ENCODE measurements around the gene HNRNPUL1. TPM values are rescaled to one million over a fixed set of nuclear protein-coding genes. Genes with fewer than 3 reads are reported as not detected.

The HNRNPUL1 gene
- total RNA-seq, 1 experiment from 2014 or later, result 201 TPM

DNA sequence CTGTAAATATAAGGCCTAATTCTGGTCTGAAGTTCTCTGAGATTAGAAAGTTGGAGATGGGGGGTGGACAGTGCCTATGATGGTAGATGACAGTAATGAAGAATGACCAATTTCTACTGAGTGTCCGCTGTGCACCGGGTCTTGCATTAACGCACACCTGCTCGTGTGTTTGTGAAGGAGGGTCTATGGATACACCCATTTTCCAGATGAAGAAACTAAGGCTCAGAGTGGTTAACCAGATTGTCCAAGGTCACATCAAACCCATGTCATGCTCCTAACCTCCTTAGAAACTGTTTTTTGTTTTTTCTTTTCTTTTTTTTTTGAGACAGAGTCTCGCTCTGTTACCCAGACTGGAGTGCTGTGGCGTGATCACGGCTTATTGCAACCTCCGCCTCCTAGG lies 31.5 kb upstream of the HNRNPUL1 start:
- intact Hi-C loops (cut with micrococcal nuclease), result no loop called here
- H3K27ac ChIP-seq (ENCODE audit: low read depth, low read length), result no peak overlapping the region
- TF ChIP-seq POLR2A (IDR thresholded peaks at IDR 0.05; ENCODE audit: borderline replicate concordance, extremely low read depth, insufficient read depth, insufficient read length), result no peak
- TF ChIP-seq ZFX (IDR thresholded peaks at IDR 0.05), result no peak
- TF ChIP-seq EGR1 (IDR thresholded peaks at IDR 0.05; ENCODE audit: low read depth), result no peak
- TF ChIP-seq, protein P1, sequence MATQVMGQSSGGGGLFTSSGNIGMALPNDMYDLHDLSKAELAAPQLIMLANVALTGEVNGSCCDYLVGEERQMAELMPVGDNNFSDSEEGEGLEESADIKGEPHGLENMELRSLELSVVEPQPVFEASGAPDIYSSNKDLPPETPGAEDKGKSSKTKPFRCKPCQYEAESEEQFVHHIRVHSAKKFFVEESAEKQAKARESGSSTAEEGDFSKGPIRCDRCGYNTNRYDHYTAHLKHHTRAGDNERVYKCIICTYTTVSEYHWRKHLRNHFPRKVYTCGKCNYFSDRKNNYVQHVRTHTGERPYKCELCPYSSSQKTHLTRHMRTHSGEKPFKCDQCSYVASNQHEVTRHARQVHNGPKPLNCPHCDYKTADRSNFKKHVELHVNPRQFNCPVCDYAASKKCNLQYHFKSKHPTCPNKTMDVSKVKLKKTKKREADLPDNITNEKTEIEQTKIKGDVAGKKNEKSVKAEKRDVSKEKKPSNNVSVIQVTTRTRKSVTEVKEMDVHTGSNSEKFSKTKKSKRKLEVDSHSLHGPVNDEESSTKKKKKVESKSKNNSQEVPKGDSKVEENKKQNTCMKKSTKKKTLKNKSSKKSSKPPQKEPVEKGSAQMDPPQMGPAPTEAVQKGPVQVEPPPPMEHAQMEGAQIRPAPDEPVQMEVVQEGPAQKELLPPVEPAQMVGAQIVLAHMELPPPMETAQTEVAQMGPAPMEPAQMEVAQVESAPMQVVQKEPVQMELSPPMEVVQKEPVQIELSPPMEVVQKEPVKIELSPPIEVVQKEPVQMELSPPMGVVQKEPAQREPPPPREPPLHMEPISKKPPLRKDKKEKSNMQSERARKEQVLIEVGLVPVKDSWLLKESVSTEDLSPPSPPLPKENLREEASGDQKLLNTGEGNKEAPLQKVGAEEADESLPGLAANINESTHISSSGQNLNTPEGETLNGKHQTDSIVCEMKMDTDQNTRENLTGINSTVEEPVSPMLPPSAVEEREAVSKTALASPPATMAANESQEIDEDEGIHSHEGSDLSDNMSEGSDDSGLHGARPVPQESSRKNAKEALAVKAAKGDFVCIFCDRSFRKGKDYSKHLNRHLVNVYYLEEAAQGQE (IDR thresholded peaks at IDR 0.05; ENCODE audit: low read depth), result no peak
- TF ChIP-seq POLR2AphosphoS5 (IDR thresholded peaks at IDR 0.05; ENCODE audit: low read depth, low read length), result no peak
- no TSS peak for BruUV-seq (replicated peaks)
- no peaks in the 10 kb centered on the region for H3K9me2 ChIP-seq (ENCODE audit: insufficient read depth)
- no peaks in the 10 kb centered on the region for H3K27me3 ChIP-seq (ENCODE audit: insufficient read depth, low read length)
- CTCF ChIA-PET, result no interaction called here
- H3K4me1 ChIP-seq (ENCODE audit: control insufficient read depth in 1 of 2, insufficient read depth in 2 of 2, low read length in 2 of 2), result peaks cover 17 to 28% of the 10 kb centered on the region in 2 experiments
- RAD21 ChIA-PET (ENCODE audit: low non-redundant PET in 1 of 2, low total read pairs in 2 of 2, uncharacterized antibody in 2 of 2, unreplicated experiment in 2 of 2), result no interaction called here
- H2AFZ ChIP-seq (ENCODE audit: low read depth, low read length, poor library complexity, severe bottlenecking), result no peak overlapping the region
- peaks cover 0 to 27% of the 10 kb centered on the region in 2 experiments; a peak in 2 of 4 replicates for H3K36me3 ChIP-seq (ENCODE audit: control insufficient read depth in 1 of 2, insufficient read depth in 2 of 2, low read length in 2 of 2)
- no peak overlapping the region for H3K4me3 ChIP-seq (replicated peaks in 1 of 2; ENCODE audit: low read depth in 1 of 2, low read length in 2 of 2)
- no peaks in the 10 kb centered on the region for H4K20me1 ChIP-seq (ENCODE audit: insufficient read depth)
- H3K9ac ChIP-seq (ENCODE audit: low read length), result no peak overlapping the region
- no peak overlapping the region for H3K4me2 ChIP-seq (ENCODE audit: low read length)
- H3K9me3 ChIP-seq (ENCODE audit: control insufficient read depth in 1 of 2, insufficient read depth in 1 of 2, low read depth in 1 of 2, low read length in 2 of 2), result no peaks in the 10 kb centered on the region
- POLR2A ChIA-PET, result interaction anchor here (0.9 kb wide), 1 partner anchor 28 kb away, joined by 4 read pairs; no protein-coding TSS in a partner anchor
- no peak for ATAC-seq
- DNase-seq (ENCODE audit: low read depth, low spot score), result no peak
- no peaks in the 10 kb centered on the region for H3K79me2 ChIP-seq (ENCODE audit: insufficient read depth, low read length)

DNA sequence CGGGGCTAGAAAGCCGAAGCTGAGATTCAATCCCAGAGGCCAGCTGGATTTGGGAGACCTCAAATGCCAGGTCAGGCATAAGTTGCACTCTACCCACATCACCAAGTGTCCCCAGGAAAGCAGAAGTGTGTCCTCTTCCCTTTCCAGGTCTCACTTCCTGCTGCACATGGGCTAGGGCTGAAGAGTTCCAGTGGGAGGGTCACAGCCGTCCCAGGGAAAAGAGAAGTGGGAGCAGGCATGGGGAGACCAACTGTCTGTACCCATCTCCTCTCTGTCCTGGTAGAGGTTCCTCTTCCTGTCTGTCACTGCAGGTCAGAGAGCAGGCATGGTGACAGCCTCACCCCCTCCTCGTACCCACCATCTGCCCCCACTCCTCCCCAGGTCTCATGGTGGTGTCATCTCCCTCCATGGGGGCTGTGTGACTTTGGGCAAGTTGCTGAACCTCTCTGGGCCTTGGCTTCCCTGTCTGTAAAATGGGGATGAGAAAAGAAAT lies 30.4 kb upstream of the HNRNPUL1 start:
- peaks cover 8 to 17% of the 10 kb centered on the region in 2 experiments for H3K4me1 ChIP-seq (ENCODE audit: control insufficient read depth in 1 of 2, insufficient read depth in 2 of 2, low read length in 2 of 2)
- no TSS peak for BruUV-seq (replicated peaks)
- no peak for ATAC-seq
- CTCF ChIA-PET, result no interaction called here
- no peaks in the 10 kb centered on the region for H3K27me3 ChIP-seq (ENCODE audit: insufficient read depth, low read length)
- H2AFZ ChIP-seq (ENCODE audit: low read depth, low read length, poor library complexity, severe bottlenecking), result no peak overlapping the region
- no peak overlapping the region for H3K4me3 ChIP-seq (replicated peaks in 1 of 2; ENCODE audit: low read depth in 1 of 2, low read length in 2 of 2)
- no peaks in the 10 kb centered on the region for H3K9me2 ChIP-seq (ENCODE audit: insufficient read depth)
- no peak overlapping the region for H3K9ac ChIP-seq (ENCODE audit: low read length)
- no peaks in the 10 kb centered on the region for H3K9me3 ChIP-seq (ENCODE audit: control insufficient read depth in 1 of 2, insufficient read depth in 1 of 2, low read depth in 1 of 2, low read length in 2 of 2)
- H3K36me3 ChIP-seq (ENCODE audit: control insufficient read depth in 1 of 2, insufficient read depth in 2 of 2, low read length in 2 of 2), result peaks cover 0 to 25% of the 10 kb centered on the region in 2 experiments; a peak in 2 of 4 replicates
- intact Hi-C loops (cut with micrococcal nuclease), result no loop called here
- H3K4me2 ChIP-seq (ENCODE audit: low read length), result no peak overlapping the region
- POLR2A ChIA-PET, result no interaction called here
- no peak overlapping the region for H3K27ac ChIP-seq (ENCODE audit: low read depth, low read length)
- no peak for DNase-seq (ENCODE audit: low read depth, low spot score)
- H3K79me2 ChIP-seq (ENCODE audit: insufficient read depth, low read length), result no peaks in the 10 kb centered on the region
- no peaks in the 10 kb centered on the region for H4K20me1 ChIP-seq (ENCODE audit: insufficient read depth)
- RAD21 ChIA-PET (ENCODE audit: low non-redundant PET in 1 of 2, low total read pairs in 2 of 2, uncharacterized antibody in 2 of 2, unreplicated experiment in 2 of 2), result no interaction called here
- TF ChIP-seq POLR2A (IDR thresholded peaks at IDR 0.05; ENCODE audit: borderline replicate concordance, extremely low read depth, insufficient read depth, insufficient read length), result no peak
- TF ChIP-seq, protein P2, sequence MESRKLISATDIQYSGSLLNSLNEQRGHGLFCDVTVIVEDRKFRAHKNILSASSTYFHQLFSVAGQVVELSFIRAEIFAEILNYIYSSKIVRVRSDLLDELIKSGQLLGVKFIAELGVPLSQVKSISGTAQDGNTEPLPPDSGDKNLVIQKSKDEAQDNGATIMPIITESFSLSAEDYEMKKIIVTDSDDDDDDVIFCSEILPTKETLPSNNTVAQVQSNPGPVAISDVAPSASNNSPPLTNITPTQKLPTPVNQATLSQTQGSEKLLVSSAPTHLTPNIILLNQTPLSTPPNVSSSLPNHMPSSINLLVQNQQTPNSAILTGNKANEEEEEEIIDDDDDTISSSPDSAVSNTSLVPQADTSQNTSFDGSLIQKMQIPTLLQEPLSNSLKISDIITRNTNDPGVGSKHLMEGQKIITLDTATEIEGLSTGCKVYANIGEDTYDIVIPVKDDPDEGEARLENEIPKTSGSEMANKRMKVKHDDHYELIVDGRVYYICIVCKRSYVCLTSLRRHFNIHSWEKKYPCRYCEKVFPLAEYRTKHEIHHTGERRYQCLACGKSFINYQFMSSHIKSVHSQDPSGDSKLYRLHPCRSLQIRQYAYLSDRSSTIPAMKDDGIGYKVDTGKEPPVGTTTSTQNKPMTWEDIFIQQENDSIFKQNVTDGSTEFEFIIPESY (IDR thresholded peaks at IDR 0.05; ENCODE audit: extremely low read depth, insufficient replicate concordance, low read length), result no peak
- TF ChIP-seq, protein P1 (IDR thresholded peaks at IDR 0.05; ENCODE audit: low read depth), result no peak
- no peak for TF ChIP-seq ELF1 (IDR thresholded peaks at IDR 0.05; ENCODE audit: borderline replicate concordance, low read depth)

All from HCT116 (cell line).